ENCODE measurements around the gene ADAM22.

ADAM22 gene

GRCh38 chr7:88104732-88105131, 170.7 kb downstream of the ADAM22 start:
- intact Hi-C loops (cut with DNase I) = no loop called here
- no peak for DNase-seq

GRCh38 chr7:88105231-88105630, 171.2 kb downstream of the ADAM22 start:
- intact Hi-C loops (cut with DNase I) = no loop called here
- DNase-seq = no peak

GRCh38 chr7:88106434-88106833, 172.4 kb downstream of the ADAM22 start:
- intact Hi-C loops (cut with DNase I) = no loop called here
- DNase-seq = no peak

GRCh38 chr7:88109612-88110011, 175.6 kb downstream of the ADAM22 start:
- DNase-seq = no peak
- intact Hi-C loops (cut with DNase I) = loop anchor here (5.0 kb wide), 2 partner anchors 177 to 312 kb away; partner anchors contain the start of gene ADAM22

- no peak for DNase-seq
- intact Hi-C loops (cut with DNase I) = loop anchor here (5.0 kb wide), 2 partner anchors 179 to 314 kb away; partner anchors contain the start of gene ADAM22
These were observed 177.2 kb downstream of the ADAM22 start for GRCh38 chr7:88111140-88111743.

GRCh38 chr7:88111954-88112471, 178.0 kb downstream of the ADAM22 start:
- intact Hi-C loops (cut with DNase I) = loop anchor here (5.0 kb wide), 2 partner anchors 180 to 315 kb away; partner anchors contain the start of gene ADAM22
- DNase-seq = no peak

- DNase-seq = no peak
- intact Hi-C loops (cut with DNase I) = no loop called here
These were observed 181.3 kb downstream of the ADAM22 start for GRCh38 chr7:88115258-88115796.

GRCh38 chr7:88115816-88116215, 181.8 kb downstream of the ADAM22 start:
- DNase-seq = no peak
- intact Hi-C loops (cut with DNase I) = no loop called here

- intact Hi-C loops (cut with DNase I) = no loop called here
- DNase-seq = no peak
These were observed 182.3 kb downstream of the ADAM22 start for GRCh38 chr7:88116235-88116795.

GRCh38 chr7:88117325-88117724, 183.3 kb downstream of the ADAM22 start:
- no peak for DNase-seq
- intact Hi-C loops (cut with DNase I) = no loop called here

- intact Hi-C loops (cut with DNase I) = no loop called here
- DNase-seq = no peak
These were observed 187.3 kb downstream of the ADAM22 start for GRCh38 chr7:88121335-88121734.

- intact Hi-C loops (cut with DNase I) = no loop called here
- DNase-seq = no peak
These were observed 193.7 kb downstream of the ADAM22 start for GRCh38 chr7:88127637-88128290.

GRCh38 chr7:88132725-88133124, 198.7 kb downstream of the ADAM22 start:
- no peak for DNase-seq

GRCh38 chr7:88140947-88141346, 206.9 kb downstream of the ADAM22 start:
- no peak for DNase-seq
- intact Hi-C loops (cut with DNase I) = no loop called here

More at GRCh38 chr7:88132725-88133124, 198.7 kb downstream of the ADAM22 start:
- intact Hi-C loops (cut with DNase I) = no loop called here

GRCh38 chr7:88141479-88141878, 207.4 kb downstream of the ADAM22 start:
- intact Hi-C loops (cut with DNase I) = no loop called here

GRCh38 chr7:88141953-88142352, 207.9 kb downstream of the ADAM22 start:
- intact Hi-C loops (cut with DNase I) = no loop called here
- DNase-seq = no peak

More at GRCh38 chr7:88141479-88141878, 207.4 kb downstream of the ADAM22 start:
- DNase-seq = no peak

- DNase-seq = peak in 1 of 10 donors; percentile 15
- intact Hi-C loops (cut with DNase I) = no loop called here
These were observed 212.6 kb downstream of the ADAM22 start for GRCh38 chr7:88146616-88147015.

GRCh38 chr7:88147341-88147740, 213.3 kb downstream of the ADAM22 start:
- intact Hi-C loops (cut with DNase I) = no loop called here
- DNase-seq = no peak

- intact Hi-C loops (cut with DNase I) = no loop called here
- no peak for DNase-seq
These were observed 213.9 kb downstream of the ADAM22 start for GRCh38 chr7:88147949-88148348.

- intact Hi-C loops (cut with DNase I) = no loop called here
- DNase-seq = no peak
These were observed 216.0 kb downstream of the ADAM22 start for GRCh38 chr7:88150033-88150432.

- intact Hi-C loops (cut with DNase I) = no loop called here
These were observed 217.2 kb downstream of the ADAM22 start for GRCh38 chr7:88151119-88151790.

More at GRCh38 chr7:88151119-88151790, 217.2 kb downstream of the ADAM22 start:
- peak in 4 of 10 donors; percentile 9 to 75 (median 44) for DNase-seq
